Muscle of arm (tissue), 14 donors: Measurements from ENCODE around the gene HSPA6. TPM values are rescaled to one million over a fixed set of nuclear protein-coding genes. Genes with fewer than 3 reads are reported as not detected.
"Not testable (repeated sequence)": the region's sequence is repeated elsewhere in the genome, so short reads cannot be mapped to it uniquely, and the experiment has no call there.

Source experiments
- DNase-seq: peaks from one replicate; pipeline ENCODE4 v3.0.0-alpha.2; 2013
- long read RNA-seq, 11 donors: transcript quantifications; one replicate each; lab custom pipeline, GENCODE V29; 2026
- polyA plus RNA-seq, 12 donors: library from polyadenylated mRNA; unstranded; fragments of 120-200 nt; gene quantifications; one replicate each; pipeline ENCODE4 v1.2.1, GENCODE V29; 2013; ENCODE audit not compliant: insufficient read length in 12 of 12

Gene HSPA6
- 1 to 10 TPM in 1 of 12 donors, under 1 TPM in 8, not detected in 3; 0.10 to 1.1 (median 0.38) TPM for polyA plus RNA-seq
- long read RNA-seq, donor 1, partial matches to known transcripts = 0 of 1 reads
- long read RNA-seq, donor 1, other reads (novel, unspliced or antisense) = 0 of 1 reads
- long read RNA-seq, donor 2 = 0 reads
- long read RNA-seq, donor 3, partial matches to known transcripts = 0 of 1 reads
- long read RNA-seq, donor 3, other reads (novel, unspliced or antisense) = 0 of 1 reads
- long read RNA-seq, donor 4 = 0 reads
- long read RNA-seq, donor 5, partial matches to known transcripts = 0 of 1 reads
- long read RNA-seq, donor 5, other reads (novel, unspliced or antisense) = 0 of 1 reads
- long read RNA-seq, donor 6 = 0 reads
- long read RNA-seq, donor 7 = 0 reads
- long read RNA-seq, donor 8 = 0 reads
- long read RNA-seq, donor 9 = 0 reads
- long read RNA-seq, donor 10 = 0 reads
- long read RNA-seq, donor 11 = 0 reads

- DNase-seq = peak; percentile 91
Measured at GRCh38 chr1:161523817-161524741, at the start of gene HSPA6. HSPA6 (plus strand) TSS chr1:161524540; CDS start chr1:161524659, 119 bp downstream.

- not testable (repeated sequence) for DNase-seq
Measured at GRCh38 chr1:161477711-161478110, 46.6 kb upstream of the HSPA6 start.

GRCh38 chr1:161478985-161479384, 45.4 kb upstream of the HSPA6 start:
- DNase-seq = no peak

- no peak for DNase-seq
Measured at GRCh38 chr1:161480381-161481035, 43.8 kb upstream of the HSPA6 start.

GRCh38 chr1:161481624-161482392, 42.5 kb upstream of the HSPA6 start:
- no peak for DNase-seq

- DNase-seq = no peak
Measured at GRCh38 chr1:161482610-161483009, 41.7 kb upstream of the HSPA6 start.

GRCh38 chr1:161483361-161483760, 41.0 kb upstream of the HSPA6 start:
- DNase-seq = no peak

- DNase-seq = no peak
Measured at GRCh38 chr1:161484613-161485012, 39.7 kb upstream of the HSPA6 start.

- peak; percentile 28 for DNase-seq
Measured at GRCh38 chr1:161486806-161487741, 37.3 kb upstream of the HSPA6 start.

- DNase-seq = no peak
Measured at GRCh38 chr1:161491472-161491871, 32.9 kb upstream of the HSPA6 start.

- no peak for DNase-seq
Measured at GRCh38 chr1:161492827-161493226, 31.5 kb upstream of the HSPA6 start.

GRCh38 chr1:161494091-161494735, 30.1 kb upstream of the HSPA6 start:
- no peak for DNase-seq

GRCh38 chr1:161495490-161495889, 28.9 kb upstream of the HSPA6 start:
- no peak for DNase-seq

GRCh38 chr1:161497961-161498360, 26.4 kb upstream of the HSPA6 start:
- DNase-seq = no peak

- no peak for DNase-seq
Measured at GRCh38 chr1:161498646-161499045, 25.7 kb upstream of the HSPA6 start.

GRCh38 chr1:161499099-161500039, 25.0 kb upstream of the HSPA6 start:
- peak; percentile 19 for DNase-seq

- DNase-seq = no peak
Measured at GRCh38 chr1:161501234-161501633, 23.1 kb upstream of the HSPA6 start.

- DNase-seq = no peak
Measured at GRCh38 chr1:161502181-161502580, 22.2 kb upstream of the HSPA6 start.
